GM21515 (cell line): ENCODE results near the gene KCNJ9.

ENCODE experiments used
- ATAC-seq: cut with Tn5 transposase; IDR thresholded peaks from one replicate; pipeline ENCODE4 v1.9.1; 2021; ENCODE audit not compliant: unreplicated experiment

KCNJ9 gene

DNA sequence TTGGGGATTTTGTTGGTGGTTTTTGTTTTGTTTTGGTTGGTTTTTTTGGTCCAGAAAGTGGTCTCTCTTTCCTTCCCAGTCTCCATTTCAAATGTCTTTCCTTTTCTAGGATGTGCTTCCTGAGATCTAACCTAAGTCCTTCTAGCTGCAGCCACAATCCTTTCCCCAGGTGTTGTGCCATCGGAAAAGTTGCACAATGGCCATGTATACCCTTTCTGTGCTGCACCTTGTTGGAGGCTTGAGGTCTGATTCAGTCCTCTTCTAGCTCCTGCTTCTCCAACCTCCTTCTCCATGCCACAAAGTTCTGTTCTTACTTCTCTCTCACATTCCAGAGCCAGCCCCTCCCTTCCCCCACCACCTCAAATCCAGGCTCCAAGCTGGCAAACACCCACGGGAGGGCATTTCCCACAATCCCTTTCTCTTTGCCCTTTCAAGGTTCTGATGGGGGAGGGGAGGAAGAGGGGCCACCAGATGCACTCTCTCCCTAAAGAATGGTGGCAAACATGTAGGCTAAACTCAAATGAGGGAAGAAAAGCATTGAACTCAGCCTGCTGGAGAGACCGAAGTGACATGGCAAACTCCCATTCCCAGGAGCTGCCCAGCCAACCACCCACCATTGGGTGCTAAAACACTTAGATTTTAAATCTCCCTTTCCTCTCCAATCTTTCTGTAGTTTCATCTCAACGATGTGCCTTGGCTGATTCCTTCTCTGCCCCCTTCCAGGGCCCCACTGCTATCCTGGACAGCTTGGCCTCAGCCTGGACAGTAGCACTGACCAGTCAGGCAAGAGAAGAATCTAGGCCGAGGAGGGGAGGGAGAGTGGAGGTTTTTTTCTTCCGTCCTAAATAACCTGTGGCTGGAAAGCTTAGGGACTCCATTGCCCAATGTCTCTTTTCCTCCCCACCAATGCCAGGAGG is 14.3 kb upstream of the KCNJ9 start:
- no peak for ATAC-seq

DNA sequence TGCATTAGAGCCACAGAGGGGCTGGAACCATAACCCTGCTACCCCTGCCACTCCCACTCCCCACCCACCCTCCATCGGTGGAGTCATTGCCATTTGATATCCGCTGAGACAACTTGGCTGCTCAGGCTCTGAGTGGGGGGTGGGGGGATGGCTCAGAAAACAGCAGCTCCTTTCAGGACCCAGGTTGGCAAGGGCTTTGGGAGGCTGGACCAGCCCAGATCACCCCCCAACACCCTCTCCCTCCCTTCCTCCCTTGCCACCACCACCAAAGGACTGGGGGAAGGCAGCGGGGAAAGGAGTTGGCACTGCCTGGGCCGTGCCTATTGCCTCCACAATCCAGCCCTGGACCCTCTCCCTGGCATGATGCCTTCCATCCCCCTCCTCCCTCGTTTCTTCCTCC is 13.1 kb upstream of the KCNJ9 start:
- ATAC-seq: no peak

DNA sequence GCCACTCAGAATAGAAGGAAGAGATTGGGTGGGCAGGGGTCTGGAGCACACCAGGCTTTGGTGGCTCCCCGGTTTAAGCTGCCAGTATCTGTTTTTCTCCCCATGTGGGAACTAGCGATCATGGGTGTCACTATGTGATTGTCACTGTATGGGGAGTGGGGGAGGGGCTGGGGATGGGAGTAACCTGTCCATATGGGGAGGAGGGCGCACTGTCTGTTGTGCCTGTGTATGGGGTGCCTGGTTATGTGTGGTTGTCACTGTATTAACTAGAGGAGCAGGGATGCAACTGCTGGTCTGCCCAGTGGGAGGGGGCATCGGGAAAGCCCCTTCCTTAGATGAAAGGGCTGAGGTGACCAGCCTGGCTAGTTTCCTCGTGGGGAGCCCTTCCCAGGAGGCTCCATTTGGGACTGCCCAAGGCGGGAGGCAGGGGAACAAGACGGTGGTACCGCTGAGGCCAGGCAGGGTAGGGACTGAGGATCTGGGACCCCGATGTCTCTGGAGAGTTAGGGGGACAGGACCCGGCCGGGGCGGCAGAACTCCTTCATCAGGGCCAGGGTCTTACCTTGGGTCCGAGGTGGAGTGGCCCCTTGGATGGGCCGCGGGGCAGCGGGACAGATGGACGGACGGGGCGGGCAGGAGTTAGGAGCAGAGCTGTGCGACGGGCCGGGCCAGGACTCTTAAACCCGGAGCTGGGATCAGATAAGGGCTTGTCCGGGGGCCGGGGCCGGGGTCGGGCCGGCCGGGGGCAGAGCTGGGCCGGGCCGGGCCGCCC is 11.7 kb upstream of the KCNJ9 start, which contains the start of gene KCNJ10:
Gene KCNJ10, minus strand, starts transcription at position 701 of the 772 bp plus-strand sequence. CDS start 27,628 bp downstream, outside the sequence.
- no peak for ATAC-seq

DNA sequence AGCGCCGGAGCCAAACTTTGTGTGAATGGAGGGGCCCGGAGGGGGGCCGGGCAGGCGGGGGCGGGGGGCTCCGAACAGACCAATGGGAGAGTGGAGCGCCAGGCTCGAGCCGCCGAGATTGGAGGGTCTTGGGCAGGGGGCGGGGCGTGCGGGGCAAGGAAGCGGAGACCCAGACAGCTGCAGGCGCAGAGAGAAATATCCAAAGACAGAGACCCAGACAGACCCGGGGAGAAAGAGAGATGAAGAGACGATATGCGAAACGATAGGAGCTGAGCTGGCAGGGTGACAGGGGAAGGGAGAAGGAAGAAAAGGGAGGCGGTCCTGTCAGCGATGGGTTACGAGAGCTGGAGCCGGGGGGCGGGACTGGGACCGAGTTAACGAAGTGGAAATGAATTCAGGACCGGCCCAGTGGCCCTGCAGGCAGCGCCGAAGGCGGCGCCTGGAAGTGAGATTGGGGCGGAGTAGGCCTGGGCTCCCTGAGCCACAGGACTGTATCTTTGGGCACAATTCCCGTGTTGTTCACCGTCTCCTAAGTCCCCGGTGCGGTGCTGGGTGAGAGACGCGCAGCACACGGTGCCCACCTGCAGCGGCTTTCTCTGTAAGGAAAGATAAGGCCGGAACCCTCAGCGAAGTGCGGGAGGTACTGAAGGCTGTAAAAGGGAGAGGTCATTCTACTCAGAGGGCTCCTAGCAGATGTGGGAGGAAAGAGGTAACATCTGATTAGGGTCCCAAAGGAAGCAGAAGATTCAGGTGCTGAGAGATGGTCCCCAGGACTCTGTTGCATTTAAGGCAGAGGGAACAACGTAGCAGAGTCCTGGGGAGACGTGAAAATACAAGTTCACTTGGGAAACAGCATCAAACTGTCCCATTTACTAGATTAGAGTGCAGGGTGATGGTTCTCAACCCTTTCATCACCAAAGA is 10.8 kb upstream of the KCNJ9 start:
- ATAC-seq: peak; percentile 43

DNA sequence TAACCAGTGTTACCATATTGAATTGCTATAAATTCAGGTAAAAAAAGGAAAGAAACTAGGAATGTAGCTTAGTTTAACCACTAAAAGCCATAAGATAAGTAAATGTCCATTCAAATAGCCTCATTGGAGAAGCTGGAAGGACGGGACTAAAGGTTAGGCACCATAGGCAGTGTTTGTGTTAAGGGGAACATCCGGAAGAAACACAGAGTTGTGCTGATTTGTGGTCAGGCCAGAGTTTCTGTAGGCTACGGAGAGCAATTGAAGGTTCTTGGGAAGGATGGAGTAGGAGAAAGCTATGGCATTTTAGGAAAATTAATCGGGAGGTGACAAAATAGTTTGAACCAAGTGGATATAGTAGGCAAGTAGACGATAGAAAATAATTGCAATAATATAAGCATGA is 10.0 kb upstream of the KCNJ9 start:
- no peak for ATAC-seq

DNA sequence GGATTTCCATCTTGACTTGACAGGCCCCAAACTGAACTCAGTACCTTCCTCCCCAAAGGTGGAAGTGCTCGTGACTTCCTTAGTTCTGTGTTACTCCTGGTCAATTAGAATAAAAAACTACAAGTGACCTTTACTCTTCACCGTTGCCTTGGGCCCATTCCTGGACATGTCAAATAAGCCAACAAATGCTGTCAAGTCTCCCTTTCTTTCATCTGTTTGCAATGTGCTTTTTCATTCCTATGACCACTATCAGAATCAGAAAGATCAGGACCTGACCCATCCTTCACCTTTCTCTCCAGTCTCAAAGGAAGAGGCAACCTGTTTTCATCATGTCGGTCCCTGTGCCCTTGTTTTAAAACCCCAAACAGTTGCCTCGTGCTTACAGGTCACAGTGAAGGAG is 6.5 kb upstream of the KCNJ9 start:
- no peak for ATAC-seq

DNA sequence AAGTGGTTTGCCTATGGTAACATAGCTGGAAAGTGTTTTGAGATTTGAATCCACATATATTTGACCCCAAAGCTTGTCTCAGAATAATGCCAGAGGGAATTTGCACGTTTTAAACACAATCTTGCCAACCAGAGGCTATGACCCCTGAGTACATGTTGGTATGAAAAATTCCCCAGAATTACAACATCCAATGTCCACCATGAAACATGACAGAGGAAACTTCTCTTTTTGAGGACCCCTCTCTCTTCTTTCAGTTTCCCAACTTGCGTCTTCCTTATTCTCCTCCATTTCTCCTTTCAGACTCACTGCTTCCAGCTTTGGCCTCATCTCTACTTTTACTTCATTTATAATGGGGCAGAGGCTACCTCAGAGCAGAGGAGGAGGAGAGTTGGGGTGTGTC is 5.5 kb upstream of the KCNJ9 start:
- no peak for ATAC-seq

DNA sequence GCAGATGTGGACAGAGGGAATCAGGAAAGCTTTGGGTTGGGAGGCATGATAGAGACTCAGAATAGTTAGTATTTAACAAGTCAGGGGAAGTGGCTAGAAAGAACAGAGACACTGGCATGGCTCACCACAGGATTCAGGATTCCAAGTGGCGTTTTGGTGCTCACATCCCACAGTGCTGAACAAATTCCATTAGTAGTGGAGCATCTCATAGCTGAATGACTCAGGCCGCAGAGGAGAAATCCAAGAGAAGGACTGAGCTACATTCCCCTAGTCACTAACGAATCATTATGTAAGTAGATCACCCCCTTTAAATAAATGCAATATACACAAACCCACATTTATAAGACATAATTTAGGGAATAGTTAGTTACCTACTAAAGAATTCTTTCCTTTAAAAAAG is 5.0 kb upstream of the KCNJ9 start:
- ATAC-seq: no peak

DNA sequence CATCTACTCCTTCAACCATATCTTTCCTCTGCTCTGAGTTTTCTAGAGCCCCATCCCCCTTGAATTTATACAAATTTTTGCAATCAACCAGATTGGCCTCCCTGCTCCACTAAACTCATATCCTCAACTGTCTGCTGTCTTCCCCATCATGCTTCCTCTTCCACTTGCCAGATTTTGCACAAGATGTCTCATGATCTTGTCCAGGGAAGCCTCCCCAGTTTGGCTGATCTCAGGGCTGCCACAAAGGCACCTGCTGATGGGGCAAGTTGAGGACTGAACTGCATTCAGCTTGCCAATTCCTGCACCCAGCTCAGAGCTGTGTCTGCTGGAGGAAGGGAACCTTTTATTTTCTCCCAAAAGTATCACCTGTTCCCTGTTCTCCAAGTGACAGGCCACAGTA is 3.9 kb upstream of the KCNJ9 start:
- ATAC-seq: no peak

DNA sequence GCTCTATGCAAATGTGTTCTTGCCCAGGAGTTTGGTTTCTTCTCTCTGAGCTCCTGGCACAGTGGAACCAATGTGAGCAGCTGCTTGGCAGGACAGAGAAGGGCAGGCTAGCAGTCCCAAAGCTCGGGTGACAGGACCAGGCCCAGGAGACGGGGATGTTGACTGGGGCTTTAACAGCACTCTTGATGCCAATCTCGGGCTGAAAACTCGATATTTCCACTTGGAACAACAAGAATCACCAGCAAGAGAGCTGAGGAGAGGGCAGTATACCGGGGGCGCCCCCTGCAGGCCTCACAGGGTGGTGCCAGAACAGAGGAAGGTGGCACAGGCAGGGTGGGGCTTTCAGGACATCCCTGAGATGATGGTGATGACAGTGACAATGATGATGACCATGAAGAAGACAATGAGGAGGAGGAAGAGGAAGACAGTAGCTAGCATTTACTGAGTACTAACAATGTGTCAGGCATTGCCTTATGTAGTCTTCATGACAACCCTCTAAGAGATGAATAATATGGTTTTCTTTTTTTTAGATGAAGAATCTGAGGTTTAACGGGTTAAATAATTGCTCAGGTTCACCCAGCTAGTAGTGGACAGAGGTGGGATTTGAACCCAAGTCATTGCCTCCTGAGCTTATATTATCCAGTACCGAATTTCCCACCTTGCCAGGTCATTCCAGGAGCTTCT is 2.7 kb upstream of the KCNJ9 start:
- ATAC-seq: peak; percentile 58

DNA sequence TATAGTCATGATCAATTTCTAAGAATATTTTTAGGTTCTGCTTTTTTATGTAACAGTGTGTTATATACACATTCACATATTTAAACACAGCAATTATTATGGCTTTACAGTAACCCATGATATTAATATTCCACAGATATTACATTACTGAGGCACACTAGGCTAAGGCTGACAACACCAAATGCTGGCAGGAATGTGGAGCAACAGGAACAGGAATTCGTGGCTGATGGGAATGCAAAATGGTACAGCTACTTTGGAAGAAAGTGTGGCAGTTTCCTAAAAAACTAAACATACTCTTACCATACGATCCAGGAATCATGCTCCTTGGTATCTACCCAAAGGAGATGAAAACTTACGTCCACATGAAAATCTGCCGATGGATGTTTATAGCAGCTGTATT is 1.9 kb upstream of the KCNJ9 start:
- ATAC-seq: no peak

DNA sequence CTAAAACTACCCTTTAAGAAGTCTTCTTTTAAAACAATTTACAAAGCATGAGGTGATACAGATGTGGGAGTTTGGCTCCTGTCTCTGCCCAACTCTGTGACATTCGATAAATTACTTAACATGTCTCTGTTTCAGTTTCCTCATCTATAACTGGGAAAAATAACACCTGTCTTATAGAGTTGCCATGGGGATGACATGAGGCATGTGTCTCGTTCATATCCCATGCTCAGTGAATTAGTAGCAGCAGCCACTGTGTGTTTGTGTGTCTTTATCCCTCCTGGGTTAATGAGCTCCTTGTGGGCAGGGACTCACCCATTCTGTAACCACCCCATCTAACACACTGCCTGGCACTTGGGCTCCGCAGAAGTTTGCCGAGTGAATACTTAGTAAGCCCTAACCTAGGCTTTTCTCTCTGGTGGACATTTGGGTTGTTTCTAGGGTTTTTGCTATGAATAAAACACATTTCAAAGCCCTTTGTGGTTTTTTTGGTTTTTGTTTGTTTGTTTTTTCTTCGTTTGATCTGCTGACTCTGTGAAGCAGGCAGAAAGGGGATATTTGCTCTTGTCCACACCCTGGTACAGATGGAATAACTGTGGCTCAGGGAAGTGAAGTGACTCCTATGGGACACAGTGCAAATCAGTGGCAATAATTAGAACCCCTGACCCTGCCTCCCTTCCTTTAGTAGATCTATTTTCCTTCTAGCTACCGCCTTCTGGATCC is 797 bp upstream of the KCNJ9 start:
- no peak for ATAC-seq

DNA sequence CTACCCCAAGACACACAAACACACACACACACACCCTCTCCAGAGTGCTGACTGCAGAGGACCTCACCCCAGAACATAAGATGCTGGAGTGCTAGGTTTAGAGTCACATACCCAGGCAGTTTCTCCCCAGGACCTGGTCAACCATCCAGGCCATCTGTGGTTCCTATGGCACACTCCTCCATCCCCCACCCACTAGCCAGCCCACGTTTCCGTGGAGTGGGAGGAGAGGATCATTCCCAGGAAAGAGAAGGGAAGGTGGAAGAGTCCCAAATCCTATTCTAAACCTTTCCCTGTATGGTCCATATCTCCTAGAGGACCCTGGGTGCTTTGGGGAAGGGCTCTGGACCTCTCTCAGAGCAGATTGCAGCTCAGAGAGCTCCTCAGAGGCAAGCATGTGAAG is 1.1 kb downstream of the KCNJ9 start:
- no peak for ATAC-seq

DNA sequence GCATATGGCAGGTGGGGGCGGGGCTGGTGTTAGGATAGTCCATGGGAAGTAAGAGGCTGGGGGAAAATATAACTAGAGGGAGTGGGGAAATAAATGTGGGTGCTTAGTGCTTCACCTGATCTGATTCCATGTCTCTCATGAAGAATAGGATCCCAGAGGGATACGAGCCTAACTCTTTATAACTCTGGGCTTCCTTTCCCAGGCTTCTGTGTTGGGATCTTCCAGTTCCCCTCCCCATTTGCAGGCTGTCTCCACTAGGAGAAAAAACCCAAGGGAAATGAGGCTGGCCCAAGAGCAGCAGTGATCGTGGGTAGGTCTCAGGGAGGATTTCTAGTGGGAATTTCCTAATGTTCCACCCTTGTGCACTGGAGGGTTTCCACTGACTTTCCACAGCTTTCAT is 1.6 kb downstream of the KCNJ9 start:
- ATAC-seq: no peak

DNA sequence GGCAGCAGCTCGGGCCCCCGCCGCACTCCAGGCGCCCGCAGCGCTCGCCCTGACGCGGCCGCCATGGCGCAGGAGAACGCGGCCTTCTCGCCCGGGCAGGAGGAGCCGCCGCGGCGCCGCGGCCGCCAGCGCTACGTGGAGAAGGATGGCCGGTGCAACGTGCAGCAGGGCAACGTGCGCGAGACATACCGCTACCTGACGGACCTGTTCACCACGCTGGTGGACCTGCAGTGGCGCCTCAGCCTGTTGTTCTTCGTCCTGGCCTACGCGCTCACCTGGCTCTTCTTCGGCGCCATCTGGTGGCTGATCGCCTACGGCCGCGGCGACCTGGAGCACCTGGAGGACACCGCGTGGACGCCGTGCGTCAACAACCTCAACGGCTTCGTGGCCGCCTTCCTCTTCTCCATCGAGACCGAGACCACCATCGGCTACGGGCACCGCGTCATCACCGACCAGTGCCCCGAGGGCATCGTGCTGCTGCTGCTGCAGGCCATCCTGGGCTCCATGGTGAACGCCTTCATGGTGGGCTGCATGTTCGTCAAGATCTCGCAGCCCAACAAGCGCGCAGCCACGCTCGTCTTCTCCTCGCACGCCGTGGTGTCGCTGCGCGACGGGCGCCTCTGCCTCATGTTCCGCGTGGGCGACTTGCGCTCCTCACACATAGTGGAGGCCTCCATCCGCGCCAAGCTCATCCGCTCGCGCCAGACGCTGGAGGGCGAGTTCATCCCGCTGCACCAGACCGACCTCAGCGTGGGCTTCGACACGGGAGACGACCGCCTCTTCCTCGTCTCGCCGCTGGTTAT is 2.8 kb downstream of the KCNJ9 start:
- ATAC-seq: no peak

DNA sequence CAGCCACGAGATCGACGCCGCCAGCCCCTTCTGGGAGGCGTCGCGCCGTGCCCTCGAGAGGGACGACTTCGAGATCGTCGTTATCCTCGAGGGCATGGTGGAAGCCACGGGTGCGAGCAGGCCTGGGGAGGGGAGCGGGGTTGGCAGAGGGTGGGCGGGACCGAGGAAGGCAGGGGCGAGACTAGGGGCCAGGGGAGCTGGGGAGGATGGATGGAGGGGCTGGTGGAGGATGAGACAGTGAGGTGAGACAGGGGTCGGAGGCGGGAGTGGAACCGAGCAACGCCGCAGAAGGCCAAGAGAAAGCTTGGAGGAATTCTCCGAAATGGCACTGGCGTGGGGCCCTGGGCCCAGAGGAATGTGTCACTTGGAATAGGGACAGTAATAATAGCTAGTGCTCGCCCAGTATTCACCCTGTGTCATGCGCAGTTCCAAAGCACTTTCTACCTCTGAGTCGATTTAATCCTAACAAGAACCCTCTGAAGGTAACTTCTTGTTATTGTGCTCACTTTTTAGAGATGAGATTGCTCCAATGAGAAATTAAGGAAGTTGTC is 3.5 kb downstream of the KCNJ9 start:
- no peak for ATAC-seq

DNA sequence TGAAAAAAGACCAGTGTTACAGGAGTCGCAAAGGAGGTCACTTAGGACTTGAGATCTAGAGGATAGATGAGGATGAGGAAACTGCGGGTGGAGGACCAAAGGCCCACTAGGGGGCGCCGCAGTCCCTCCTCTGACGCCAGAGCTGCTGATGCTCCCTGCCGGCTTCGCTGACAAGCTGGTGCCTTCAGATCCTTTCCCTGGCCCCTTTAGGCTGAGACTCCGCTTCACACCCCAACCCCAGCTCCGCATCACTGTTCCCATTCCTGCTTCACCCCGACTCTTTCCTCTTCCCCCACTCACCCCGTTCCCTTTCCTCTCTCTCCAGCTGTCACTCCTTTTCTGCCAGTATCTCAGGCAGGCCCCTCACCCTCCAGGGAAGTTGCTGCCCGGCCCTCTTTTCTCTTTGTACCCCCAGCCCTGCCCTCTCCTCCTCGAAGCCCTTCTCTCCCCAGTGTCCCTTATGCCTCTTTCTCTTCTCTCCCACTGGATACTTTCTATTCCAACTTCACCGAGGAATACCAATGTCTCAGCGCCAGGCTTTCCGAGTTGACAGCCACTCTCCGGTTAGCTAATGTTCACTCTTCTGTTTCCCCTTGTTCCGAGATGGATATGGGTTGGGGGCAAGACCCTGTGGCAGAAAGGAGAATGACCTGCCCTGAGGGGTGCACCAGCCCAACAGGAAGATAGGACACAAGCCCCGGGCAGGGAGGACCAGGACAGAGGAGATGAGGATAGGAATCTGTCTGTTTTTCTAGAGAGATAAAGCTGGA is 4.5 kb downstream of the KCNJ9 start:
- ATAC-seq: no peak

DNA sequence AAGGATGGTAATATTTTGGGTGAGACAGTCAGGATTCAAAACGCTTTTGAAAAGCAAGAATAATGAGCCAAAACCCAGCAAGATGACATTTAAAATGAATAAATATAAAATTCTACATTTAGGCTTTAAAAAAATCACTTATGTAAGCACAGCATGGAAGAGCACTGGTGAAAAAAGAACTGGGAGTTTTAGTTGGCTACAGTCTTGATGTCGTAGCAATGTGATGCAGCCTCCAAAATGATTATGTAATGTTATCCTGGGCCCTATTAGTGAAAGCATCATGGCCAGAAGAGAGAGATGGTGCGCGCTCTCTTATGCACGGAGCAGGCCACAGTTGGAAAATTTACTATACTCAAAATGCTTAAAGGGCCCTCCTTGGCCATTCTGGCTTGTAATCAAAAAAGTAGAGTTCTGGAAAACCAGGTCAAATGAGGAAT is 5.1 kb downstream of the KCNJ9 start:
- ATAC-seq: no peak
